IMR-90 (cell line): Measurements from ENCODE around the gene BRWD1. TPM values are rescaled to one million over a fixed set of nuclear protein-coding genes. Genes with fewer than 3 reads are reported as not detected.

Experiments
- ATAC-seq: fragments of 200-7000 bp; cut with Tn5 transposase; 2 replicates; pipeline ENCODE4 v1.9.1; 2020; ENCODE audit warnings: low read depth, mild to moderate bottlenecking, moderate library complexity
- BruUV-seq: library from RNA; stranded (reverse); fragments of 400-500 nt; replicated peaks from 2 replicates; lab custom pipeline; 2021; lab: Mats Ljungman, UMichigan
- CTCF ChIA-PET: fragments of 300-600 bp; formaldehyde crosslinking; extraction: SDS; loops from one replicate; lab custom pipeline; 2021; ENCODE audit warnings: antibody characterized with exemption; lab: Yijun Ruan, JAX
- POLR2A ChIA-PET: fragments of 300-600 bp; sonication (Branson Sonifier 250); formaldehyde crosslinking; loops from one replicate; lab custom pipeline; 2022; ENCODE audit warnings: antibody characterized with exemption; ENCODE audit not compliant: unreplicated experiment; lab: Charles Lee
- DNase-seq: peaks from one replicate; pipeline ENCODE4 v3.0.0; 2013
- H2AFZ ChIP-seq: replicated peaks from 2 replicates; pipeline ENCODE3; 2013; ENCODE audit warnings: low read length, mild to moderate bottlenecking; ENCODE audit not compliant: poor library complexity
- H2AK5ac ChIP-seq: 2 replicates; pipeline ENCODE4 v1.6.1; 2013; ENCODE audit warnings: low read depth, low read length, inconsistent platforms
- H2AK9ac ChIP-seq: replicated peaks from 2 replicates; pipeline ENCODE3; 2013; ENCODE audit warnings: mild to moderate bottlenecking, low read depth, low read length, moderate library complexity; ENCODE audit not compliant: poor library complexity
- H2BK120ac ChIP-seq: 2 replicates; pipeline ENCODE4 v1.6.1; 2013; ENCODE audit warnings: low read depth, low read length, inconsistent platforms
- H2BK15ac ChIP-seq: 3 replicates; pipeline ENCODE4 v1.6.1; 2013; ENCODE audit warnings: low read depth, low read length, inconsistent platforms
- H2BK20ac ChIP-seq: 2 replicates; pipeline ENCODE4 v1.6.1; 2013; ENCODE audit warnings: low read depth, mild to moderate bottlenecking, inconsistent platforms, low read length, moderate library complexity
- H2BK5ac ChIP-seq: 2 replicates; pipeline ENCODE4 v1.6.1; 2013; ENCODE audit warnings: mild to moderate bottlenecking, low read depth, low read length, inconsistent platforms; ENCODE audit not compliant: poor library complexity, severe bottlenecking
- H3K14ac ChIP-seq: replicated peaks from 2 replicates; pipeline ENCODE4 v1.6.1; 2013; ENCODE audit warnings: low read depth, low read length, inconsistent platforms
- H3K18ac ChIP-seq: 2 replicates; pipeline ENCODE4 v1.6.1; 2013; ENCODE audit warnings: low read depth, low read length, control low read depth
- H3K23ac ChIP-seq: 2 replicates; pipeline ENCODE4 v1.6.1; 2013; ENCODE audit warnings: low read depth, low read length, inconsistent platforms
- H3K27ac ChIP-seq: 2 replicates; pipeline ENCODE4 v1.5.1; 2013; ENCODE audit warnings: mild to moderate bottlenecking, control low read depth, low read length; ENCODE audit not compliant: insufficient read depth
- H3K27me3 ChIP-seq: 2 replicates; pipeline ENCODE4 v1.6.1; 2013; ENCODE audit warnings: low read length; ENCODE audit not compliant: control insufficient read depth, insufficient read depth
- H3K36me3 ChIP-seq: 2 replicates; pipeline ENCODE4 v1.6.1; 2013; ENCODE audit warnings: low read length, mixed read lengths; ENCODE audit not compliant: control insufficient read depth, insufficient read depth
- H3K4ac ChIP-seq: 2 replicates; pipeline ENCODE4 v1.6.1; 2013; ENCODE audit warnings: low read depth, low read length, inconsistent platforms
- H3K4me1 ChIP-seq: 2 replicates; pipeline ENCODE4 v1.6.1; 2013; ENCODE audit warnings: low read length, mixed read lengths; ENCODE audit not compliant: control insufficient read depth, insufficient read depth
- H3K4me2 ChIP-seq: 2 replicates; pipeline ENCODE4 v1.6.1; 2013; ENCODE audit warnings: low read depth, mild to moderate bottlenecking, control low read depth, low read length, moderate library complexity
- H3K4me3 ChIP-seq: 2 replicates; pipeline ENCODE4 v1.5.1; 2013; ENCODE audit warnings: low read depth, mild to moderate bottlenecking, control low read depth, low read length, moderate library complexity; ENCODE audit not compliant: insufficient read depth
- H3K56ac ChIP-seq: 2 replicates; pipeline ENCODE4 v1.6.1; 2013; ENCODE audit warnings: low read length, inconsistent platforms; ENCODE audit not compliant: insufficient read depth; ENCODE audit errors: extremely low read depth
- H3K79me1 ChIP-seq, 2 experiments: 2 replicates each; pipeline ENCODE4 v1.6.1; 2013; ENCODE audit warnings: low read length in 2 of 2, inconsistent platforms in 1 of 2, low read depth in 1 of 2
- H3K9ac ChIP-seq: 2 replicates; pipeline ENCODE4 v1.6.1; 2013; ENCODE audit warnings: low read depth, low read length, control low read depth
- H3K9me1 ChIP-seq: 2 replicates; pipeline ENCODE4 v1.6.1; 2013; ENCODE audit warnings: low read length, inconsistent platforms; ENCODE audit not compliant: insufficient read depth
- H3K9me3 ChIP-seq: 2 replicates; pipeline ENCODE4 v1.6.1; 2013; ENCODE audit warnings: low read length; ENCODE audit not compliant: control insufficient read depth, insufficient read depth
- H4K20me1 ChIP-seq: 2 replicates; pipeline ENCODE4 v1.6.1; 2013; ENCODE audit warnings: low read length, inconsistent platforms; ENCODE audit not compliant: insufficient read depth
- H4K5ac ChIP-seq: 2 replicates; pipeline ENCODE4 v1.6.1; 2013; ENCODE audit warnings: mild to moderate bottlenecking, low read depth, low read length, control low read depth
- H4K8ac ChIP-seq, 2 experiments: 2 replicates each; pipeline ENCODE4 v1.6.1; 2013; ENCODE audit warnings: low read depth in 2 of 2, low read length in 2 of 2, control low read depth in 1 of 2, inconsistent platforms in 1 of 2
- H4K91ac ChIP-seq: 2 replicates; pipeline ENCODE4 v1.6.1; 2013; ENCODE audit warnings: low read depth, low read length, inconsistent platforms; ENCODE audit not compliant: insufficient read depth
- NFE2L2 ChIP-seq: fragments of 150-350 bp; IDR thresholded peaks from 2 replicates; pipeline ENCODE4 v1.6.1; 2016; ENCODE audit warnings: low read depth, mild to moderate bottlenecking, low read length
- RCOR1 ChIP-seq: IDR thresholded peaks from 2 replicates; pipeline ENCODE4 v1.6.1; 2012; ENCODE audit warnings: mild to moderate bottlenecking, low read length, improper control_type of control experiment; ENCODE audit not compliant: insufficient replicate concordance
- SMC3 ChIP-seq: fragments of 150-350 bp; IDR thresholded peaks from 2 replicates; pipeline ENCODE4 v1.6.1; 2016; ENCODE audit warnings: low read depth, mild to moderate bottlenecking, antibody characterized with exemption, low read length, moderate library complexity
- WGBS, 2 experiments: methylation state at CpG; one replicate each; pipeline versions ENCODE4 v1.1.5 to v1.1.7; 2013; ENCODE audit warnings: missing lambda C conversion rate in 2 of 2; ENCODE audit not compliant: insufficient read length in 1 of 2; ENCODE audit errors: extremely low coverage in 2 of 2; 5-methylcytosine and 5-hydroxymethylcytosine counted together
- dilution Hi-C: fragments of 300-500 bp; cut with HindIII; formaldehyde crosslinking; loops from one replicate; pipeline ENCODE4 v1.14.3; 2018; ENCODE audit warnings: low sequenced_read_pairs; ENCODE audit not compliant: unreplicated experiment
- in situ Hi-C: fragments of 300-500 bp; cut with MboI; formaldehyde crosslinking; loops from 3 replicates; pipeline ENCODE4 v1.14.3; 2019; ENCODE audit warnings: low sequenced_read_pairs, inconsistent platforms, mixed read lengths
- intact Hi-C: fragments of 100-400 bp; cut with micrococcal nuclease; formaldehyde crosslinking; loops from 2 replicates; pipeline ENCODE4 v1.10.0; 2022
- polyA plus RNA-seq, 3 experiments: library from polyadenylated mRNA; depleted of rRNA; stranded (reverse); fragments of >200 nt; gene quantifications; 2 replicates each; pipeline ENCODE4 v1.2.3, GENCODE V29; 2012; ENCODE audit warnings: low replicate concordance in 1 of 3
- total RNA-seq: library from RNA; depleted of rRNA; stranded (reverse); fragments of >200 nt; gene quantifications from 2 replicates; pipeline ENCODE4 v1.2.3, GENCODE V29; 2012

The BRWD1 gene
- total and polyA plus RNA-seq, 2 of the 4 experiments (the other 2 are of a cell fraction), result 6.7 to 28.7 TPM

DNA sequence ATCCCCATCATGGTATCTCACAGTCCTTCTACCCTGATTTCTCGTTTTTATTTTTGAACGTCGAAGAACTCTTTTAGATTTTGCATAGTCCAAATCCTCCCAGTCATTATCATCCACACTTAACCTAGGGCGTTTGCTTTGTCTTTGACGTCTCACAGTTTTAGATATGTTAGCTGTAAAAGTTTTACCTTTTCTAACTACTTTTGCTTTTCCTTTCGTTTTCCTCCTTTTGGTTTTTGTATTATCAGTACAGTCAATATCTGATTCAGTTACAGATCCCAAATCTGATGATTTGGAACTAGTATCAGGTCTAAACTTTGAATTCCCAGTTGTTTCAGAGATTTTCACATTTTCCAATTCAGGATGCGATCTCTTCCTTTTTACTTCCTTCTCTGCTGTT is 117.1 kb downstream of the BRWD1 start:
- Histone ChIP-seq H3K9me1 (no peaks in the 10 kb centered on the region), H4K5ac (no peak overlapping the region), H2AK5ac (no peak overlapping the region), H3K79me1 (peaks cover 6 to 16% of the 10 kb centered on the region in 2 experiments; a peak in 3 of 4 replicates), H3K27me3 (no peaks in the 10 kb centered on the region), H3K9ac (no peak overlapping the region), H2BK20ac (no peak overlapping the region), H3K4ac (no peak overlapping the region), H3K14ac (no peak overlapping the region), H3K36me3 (peaks cover 21% of the 10 kb centered on the region), H3K4me1 (no peaks in the 10 kb centered on the region), H3K27ac (no peak overlapping the region), H3K23ac (no peak overlapping the region), H2BK15ac (no peak overlapping the region), H3K4me2 (no peak overlapping the region), H3K4me3 (no peak overlapping the region), H4K8ac (no peak overlapping the region), H4K20me1 (no peaks in the 10 kb centered on the region), H2BK120ac (no peak overlapping the region), H3K18ac (no peak overlapping the region), H2AK9ac (no peak overlapping the region), H2AFZ (no peak overlapping the region), H4K91ac (no peak overlapping the region), H2BK5ac (no peak overlapping the region), H3K9me3 (no peaks in the 10 kb centered on the region), H3K56ac (no peak overlapping the region)
- TF ChIP-seq RCOR1, result no peak
- no peak for TF ChIP-seq SMC3
- TF ChIP-seq NFE2L2, result no peak
- in situ Hi-C loops, result no loop called here
- ChIA-PET POLR2A (no interaction called here), CTCF (no interaction called here)
- ATAC-seq (no peak), DNase-seq (no peak)
- BruUV-seq, result no TSS peak
- no CpG with 5 or more reads among the region's 7 CpGs for WGBS, 2 experiments
- intact Hi-C loops, result loop anchor here (10.0 kb wide), 1 partner anchor 58 kb away; no protein-coding TSS in a partner anchor
- dilution Hi-C loops, result no loop called here
